Neural crest cell (in vitro differentiated cells): ENCODE data around the gene PNPLA2. TPM values are rescaled to one million over a fixed set of nuclear protein-coding genes. Genes with fewer than 3 reads are reported as not detected.

Source experiments
- DNase-seq: peaks from one replicate; pipeline ENCODE4 v3.0.0; 2021; ENCODE audit warnings: low read depth, mixed read lengths, low spot score
- H3K27ac Mint-ChIP-seq: one replicate; pipeline ENCODE4 v1.8.0; 2021; ENCODE audit warnings: mild to moderate bottlenecking, mixed read lengths; ENCODE audit not compliant: unreplicated experiment
- H3K27me3 Mint-ChIP-seq: 2 replicates; pipeline ENCODE4 v1.8.0; 2021; ENCODE audit warnings: low read depth, mild to moderate bottlenecking, mixed read lengths
- H3K36me3 Mint-ChIP-seq: 2 replicates; pipeline ENCODE4 v1.8.0; 2021; ENCODE audit warnings: low read depth, mild to moderate bottlenecking, mixed read lengths
- H3K4me1 Mint-ChIP-seq: 2 replicates; pipeline ENCODE4 v1.8.0; 2021; ENCODE audit warnings: mixed read lengths
- H3K4me3 Mint-ChIP-seq: one replicate; pipeline ENCODE4 v1.8.0; 2021; ENCODE audit warnings: mild to moderate bottlenecking, mixed read lengths
- H3K9me3 Mint-ChIP-seq: 2 replicates; pipeline ENCODE4 v1.8.0; 2021; ENCODE audit warnings: mixed read lengths
- CTCF ChIP-seq: fragments of 200-600 bp; sonication (generic); conservative IDR thresholded peaks from 2 replicates; pipeline ENCODE4 v1.5.0; 2021; ENCODE audit warnings: antibody characterized with exemption, mild to moderate bottlenecking
- total RNA-seq: library from RNA; stranded (reverse); gene quantifications from 2 replicates; pipeline ENCODE4 v1.2.1, GENCODE V29; 2021

PNPLA2 gene
- total RNA-seq, 1 donor from 2014 or later = 34.5 TPM

- peaks cover 5% of the 10 kb centered on the region for H3K36me3 Mint-ChIP-seq
- H3K4me1 Mint-ChIP-seq = peaks cover 2% of the 10 kb centered on the region
- TF ChIP-seq CTCF = no peak
- DNase-seq = no peak
- H3K9me3 Mint-ChIP-seq = no peaks in the 10 kb centered on the region
- H3K27me3 Mint-ChIP-seq = no peaks in the 10 kb centered on the region
- H3K27ac Mint-ChIP-seq = no peak overlapping the region
- H3K4me3 Mint-ChIP-seq = peak overlapping the region; percentile 76
Observed at GRCh38 chr11:816433-816779, 2.3 kb upstream of the PNPLA2 start.

- peak overlapping the region; percentile 91 for H3K4me3 Mint-ChIP-seq
Observed at GRCh38 chr11:819129-819931, 616 bp downstream of the PNPLA2 start.

GRCh38 chr11:819943-820649, 1.4 kb downstream of the PNPLA2 start:
- peaks cover 2% of the 10 kb centered on the region for H3K27me3 Mint-ChIP-seq
- peak overlapping the region; percentile 91 for H3K4me3 Mint-ChIP-seq
- no peak for DNase-seq
- H3K27ac Mint-ChIP-seq = no peak overlapping the region
- no peak for TF ChIP-seq CTCF
- H3K4me1 Mint-ChIP-seq = no peaks in the 10 kb centered on the region
- no peaks in the 10 kb centered on the region for H3K36me3 Mint-ChIP-seq
- no peaks in the 10 kb centered on the region for H3K9me3 Mint-ChIP-seq

More at GRCh38 chr11:819129-819931, 616 bp downstream of the PNPLA2 start:
- H3K36me3 Mint-ChIP-seq = no peaks in the 10 kb centered on the region
- no peak overlapping the region for H3K27ac Mint-ChIP-seq
- TF ChIP-seq CTCF = peak; percentile 21
- H3K27me3 Mint-ChIP-seq = no peaks in the 10 kb centered on the region
- no peaks in the 10 kb centered on the region for H3K9me3 Mint-ChIP-seq
- no peaks in the 10 kb centered on the region for H3K4me1 Mint-ChIP-seq
- DNase-seq = peak; percentile 88

- Mint-ChIP-seq H3K9me3 (no peaks in the 10 kb centered on the region), H3K4me1 (no peaks in the 10 kb centered on the region), H3K27ac (no peak overlapping the region), H3K36me3 (no peaks in the 10 kb centered on the region), H3K27me3 (peaks cover 3% of the 10 kb centered on the region), H3K4me3 (peak overlapping the region; percentile 91)
- no peak for TF ChIP-seq CTCF
- DNase-seq = no peak
Observed at GRCh38 chr11:820655-821511, 2.2 kb downstream of the PNPLA2 start.
